Calu3 (cell line): ENCODE data around the gene CDC123. TPM values are rescaled to one million over a fixed set of nuclear protein-coding genes. Genes with fewer than 3 reads are reported as not detected.
"Not testable (repeated sequence)": the region's sequence is repeated elsewhere in the genome, so short reads cannot be mapped to it uniquely, and the experiment has no call there.

Experiments used
- BruUV-seq: library from RNA; stranded (reverse); fragments of 400-500 nt; replicated peaks from 2 replicates; lab custom pipeline; 2021; lab: Mats Ljungman, UMichigan
- CTCF ChIA-PET: fragments of 300-600 bp; sonication (Branson Sonifier 250); formaldehyde crosslinking; loops from one replicate; lab custom pipeline; 2022; ENCODE audit warnings: antibody characterized with exemption; lab: Charles Lee
- DNase-seq: peaks from one replicate; pipeline ENCODE4 v3.0.0; 2022
- H3K27ac Mint-ChIP-seq: one replicate; pipeline ENCODE4 v1.8.0; 2022; ENCODE audit warnings: mixed read lengths; ENCODE audit not compliant: unreplicated experiment
- H3K27me3 Mint-ChIP-seq: one replicate; pipeline ENCODE4 v1.8.0; 2022; ENCODE audit warnings: mixed read lengths; ENCODE audit not compliant: unreplicated experiment
- H3K36me3 Mint-ChIP-seq: one replicate; pipeline ENCODE4 v1.8.0; 2022; ENCODE audit warnings: mild to moderate bottlenecking, moderate library complexity, mixed read lengths; ENCODE audit not compliant: insufficient read depth, unreplicated experiment
- H3K4me1 Mint-ChIP-seq: one replicate; pipeline ENCODE4 v1.8.0; 2022; ENCODE audit warnings: mild to moderate bottlenecking, low read depth, mixed read lengths; ENCODE audit not compliant: unreplicated experiment
- H3K4me3 Mint-ChIP-seq: one replicate; pipeline ENCODE4 v1.8.0; 2022; ENCODE audit warnings: mild to moderate bottlenecking, low read depth, moderate library complexity, mixed read lengths; ENCODE audit not compliant: unreplicated experiment
- H3K9me3 Mint-ChIP-seq: one replicate; pipeline ENCODE4 v1.8.0; 2022; ENCODE audit warnings: low read depth, mixed read lengths; ENCODE audit not compliant: unreplicated experiment
- intact Hi-C: fragments of 100-400 bp; cut with micrococcal nuclease; formaldehyde crosslinking; loops from one replicate; pipeline ENCODE4 v1.10.0; 2022; ENCODE audit not compliant: unreplicated experiment
- total RNA-seq: library from RNA; stranded (reverse); gene quantifications from 2 replicates; pipeline ENCODE4 v1.2.3, GENCODE V29; 2022
- TF ChIP-seq, protein P1 (sequence below): fragments of 200-600 bp; IDR thresholded peaks from one replicate; pipeline ENCODE4 v1.8.0; 2022; ENCODE audit warnings: antibody characterized with exemption; ENCODE audit not compliant: unreplicated experiment

The CDC123 gene
- total RNA-seq, 1 experiment from 2014 or later = 96.3 TPM

DNA sequence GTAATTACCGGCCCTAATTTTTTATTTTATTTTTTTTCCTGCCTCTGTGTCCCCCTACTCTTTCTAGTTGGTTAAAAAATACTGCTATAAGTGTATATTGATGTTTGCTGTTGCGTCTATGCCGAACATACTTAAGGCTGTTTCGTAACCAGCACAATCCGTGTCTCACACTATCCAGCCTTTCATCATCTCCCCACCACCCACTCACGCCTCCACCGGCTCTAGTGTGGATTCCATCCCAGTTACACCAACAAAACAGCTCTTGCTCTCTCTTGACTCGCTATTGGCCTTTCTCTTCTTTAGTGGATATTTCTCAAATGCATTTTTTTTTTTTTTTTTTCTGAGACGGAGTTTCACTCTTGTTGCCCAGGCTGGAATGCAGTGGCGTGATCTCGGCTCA, 83.3 kb downstream of the CDC123 start:
- CTCF ChIA-PET = no interaction called here
- no peaks in the 10 kb centered on the region for H3K4me1 Mint-ChIP-seq
- no peak overlapping the region for H3K4me3 Mint-ChIP-seq
- no peak overlapping the region for H3K27ac Mint-ChIP-seq
- TF ChIP-seq, protein P1, sequence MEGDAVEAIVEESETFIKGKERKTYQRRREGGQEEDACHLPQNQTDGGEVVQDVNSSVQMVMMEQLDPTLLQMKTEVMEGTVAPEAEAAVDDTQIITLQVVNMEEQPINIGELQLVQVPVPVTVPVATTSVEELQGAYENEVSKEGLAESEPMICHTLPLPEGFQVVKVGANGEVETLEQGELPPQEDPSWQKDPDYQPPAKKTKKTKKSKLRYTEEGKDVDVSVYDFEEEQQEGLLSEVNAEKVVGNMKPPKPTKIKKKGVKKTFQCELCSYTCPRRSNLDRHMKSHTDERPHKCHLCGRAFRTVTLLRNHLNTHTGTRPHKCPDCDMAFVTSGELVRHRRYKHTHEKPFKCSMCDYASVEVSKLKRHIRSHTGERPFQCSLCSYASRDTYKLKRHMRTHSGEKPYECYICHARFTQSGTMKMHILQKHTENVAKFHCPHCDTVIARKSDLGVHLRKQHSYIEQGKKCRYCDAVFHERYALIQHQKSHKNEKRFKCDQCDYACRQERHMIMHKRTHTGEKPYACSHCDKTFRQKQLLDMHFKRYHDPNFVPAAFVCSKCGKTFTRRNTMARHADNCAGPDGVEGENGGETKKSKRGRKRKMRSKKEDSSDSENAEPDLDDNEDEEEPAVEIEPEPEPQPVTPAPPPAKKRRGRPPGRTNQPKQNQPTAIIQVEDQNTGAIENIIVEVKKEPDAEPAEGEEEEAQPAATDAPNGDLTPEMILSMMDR = no peak
- H3K36me3 Mint-ChIP-seq = no peaks in the 10 kb centered on the region
- H3K9me3 Mint-ChIP-seq = no peaks in the 10 kb centered on the region
- no peaks in the 10 kb centered on the region for H3K27me3 Mint-ChIP-seq
- DNase-seq = no peak
- no TSS peak for BruUV-seq
- intact Hi-C loops = no loop called here

- no TSS peak for BruUV-seq
- TF ChIP-seq, protein P1 = no peak
- Mint-ChIP-seq H3K4me1 (no peaks in the 10 kb centered on the region), H3K27ac (no peak overlapping the region), H3K27me3 (peaks cover 12% of the 10 kb centered on the region), H3K9me3 (no peaks in the 10 kb centered on the region), H3K36me3 (no peaks in the 10 kb centered on the region), H3K4me3 (no peak overlapping the region)
- CTCF ChIA-PET = no interaction called here
- intact Hi-C loops = no loop called here
- DNase-seq = no peak
Observed at GRCh38 chr10:12287772-12288171, 91.8 kb downstream of the CDC123 start.

- intact Hi-C loops, H3K9me3 Mint-ChIP-seq, H3K4me1 Mint-ChIP-seq, H3K27ac Mint-ChIP-seq, DNase-seq, H3K4me3 Mint-ChIP-seq, BruUV-seq, H3K27me3 Mint-ChIP-seq, CTCF ChIA-PET, H3K36me3 Mint-ChIP-seq: not testable (repeated sequence)
Observed at GRCh38 chr10:12297784-12298183, 101.8 kb downstream of the CDC123 start.

GRCh38 chr10:12299222-12299965, 103.4 kb downstream of the CDC123 start:
- intact Hi-C loops = no loop called here
- TF ChIP-seq, protein P1 = no peak
- H3K27ac Mint-ChIP-seq = no peak overlapping the region
- BruUV-seq = no TSS peak
- peak; percentile 2 for DNase-seq
- H3K36me3 Mint-ChIP-seq = no peaks in the 10 kb centered on the region
- no peak overlapping the region for H3K4me3 Mint-ChIP-seq
- H3K4me1 Mint-ChIP-seq = no peaks in the 10 kb centered on the region
- CTCF ChIA-PET = interaction anchor here (0.7 kb wide), 1 partner anchor 99 kb away, joined by 4 read pairs; no protein-coding TSS in a partner anchor
- no peaks in the 10 kb centered on the region for H3K9me3 Mint-ChIP-seq
- H3K27me3 Mint-ChIP-seq = peaks cover 14% of the 10 kb centered on the region

Other genes starting within 250 kb of the CDC123 start
- 31.6 and 33.7 TPM in 2 replicates for gene UPF2, start 153.4 kb upstream of the CDC123 start, total RNA-seq
- 28.7 and 29.4 TPM in 2 replicates for gene DHTKD1, start 127.2 kb upstream of the CDC123 start, total RNA-seq
- gene SEC61A2, start 66.5 kb upstream of the CDC123 start, total RNA-seq = 7.0 and 7.4 TPM in 2 replicates
- 73.9 and 83.8 TPM in 2 replicates for gene NUDT5, start 297 bp upstream of the CDC123 start, total RNA-seq
- 2.6 and 2.7 TPM in 2 replicates for gene CAMK1D, start 153.4 kb downstream of the CDC123 start, total RNA-seq